Measurements from ENCODE around the gene SPNS3.

- TF ChIP-seq CTCF (IDR thresholded peaks at IDR 0.05 in 8 of 11, conservative IDR thresholded peaks at IDR 0.05 in 3 of 11) (no peak), POLR2A (IDR thresholded peaks at IDR 0.05) (no peak), POLR2AphosphoS5 (IDR thresholded peaks at IDR 0.05) (no peak)
These were observed 42.9 kb downstream of the SPNS3 start for GRCh38 chr17:4476511-4477070.

All from spleen (tissue), 7 donors.